ENCODE data around the gene DENND4A. TPM values are rescaled to one million over a fixed set of nuclear protein-coding genes. Genes with fewer than 3 reads are reported as not detected.

DENND4A gene
- total RNA-seq, 1 experiment from 2014 or later: 13.2 TPM

GRCh38 chr15:65680544-65680943 is 111.5 kb downstream of the DENND4A start:
- Histone ChIP-seq H3K27ac (ENCODE audit: low read depth, low read length, poor library complexity, severe bottlenecking) (no peak overlapping the region), H3K4me3 (ENCODE audit: low read depth, low read length, poor library complexity, severe bottlenecking) (no peak overlapping the region), H3K9me3 (ENCODE audit: low read depth, low read length, poor library complexity, severe bottlenecking) (no peaks in the 10 kb centered on the region), H3K4me1 (ENCODE audit: insufficient read depth, low read length, poor library complexity, severe bottlenecking) (no peaks in the 10 kb centered on the region), H3K36me3 (ENCODE audit: insufficient read depth, low read length, poor library complexity, severe bottlenecking) (no peaks in the 10 kb centered on the region), H3K27me3 (replicated peaks; ENCODE audit: insufficient read depth, low read depth, low read length, poor library complexity) (no peaks in the 10 kb centered on the region)
- CTCF ChIA-PET: no interaction called here
- no TSS peak for BruUV-seq (replicated peaks)
- POLR2A ChIA-PET (ENCODE audit: low non-redundant PET): no interaction called here
- no peak for DNase-seq (ENCODE audit: low spot score)
- no peak for TF ChIP-seq EZH2 (IDR thresholded peaks at IDR 0.05; ENCODE audit: borderline replicate concordance, low read depth, low read length, poor library complexity, severe bottlenecking)
- no peak for TF ChIP-seq CTCF (conservative IDR thresholded peaks at IDR 0.05; ENCODE audit: low read depth, low read length)
- intact Hi-C loops (cut with micrococcal nuclease; ENCODE audit: unreplicated experiment): no loop called here

- no peaks in the 10 kb centered on the region for H3K9me3 ChIP-seq (ENCODE audit: low read depth, low read length, poor library complexity, severe bottlenecking)
These were observed 116.0 kb downstream of the DENND4A start for GRCh38 chr15:65676123-65676522.

DNA sequence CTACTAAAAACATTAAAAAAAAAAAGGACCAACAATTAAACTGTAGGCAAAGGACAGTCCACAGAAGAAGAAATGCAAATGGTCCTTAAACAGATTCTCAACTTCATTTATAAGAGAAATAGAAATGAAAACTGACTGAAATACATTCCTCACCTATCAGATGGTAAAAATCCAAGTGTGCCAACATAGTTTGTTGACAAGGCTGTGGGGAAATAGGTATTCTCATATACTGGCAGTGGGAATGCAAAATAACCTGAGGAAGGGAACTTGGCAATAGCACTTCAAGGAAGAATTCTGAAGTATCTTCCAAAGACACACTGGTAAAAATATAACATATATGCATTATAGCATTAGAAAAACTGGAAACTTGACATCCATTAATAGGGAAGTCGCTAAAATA is 116.5 kb downstream of the DENND4A start:
- Histone ChIP-seq H3K27me3 (replicated peaks; ENCODE audit: insufficient read depth, low read depth, low read length, poor library complexity) (no peaks in the 10 kb centered on the region), H3K36me3 (ENCODE audit: insufficient read depth, low read length, poor library complexity, severe bottlenecking) (no peaks in the 10 kb centered on the region), H3K4me1 (ENCODE audit: insufficient read depth, low read length, poor library complexity, severe bottlenecking) (no peaks in the 10 kb centered on the region), H3K4me3 (ENCODE audit: low read depth, low read length, poor library complexity, severe bottlenecking) (no peak overlapping the region), H3K9me3 (ENCODE audit: low read depth, low read length, poor library complexity, severe bottlenecking) (no peaks in the 10 kb centered on the region), H3K27ac (ENCODE audit: low read depth, low read length, poor library complexity, severe bottlenecking) (no peak overlapping the region)
- CTCF ChIA-PET: no interaction called here
- TF ChIP-seq CTCF (conservative IDR thresholded peaks at IDR 0.05; ENCODE audit: low read depth, low read length): no peak
- TF ChIP-seq EZH2 (IDR thresholded peaks at IDR 0.05; ENCODE audit: borderline replicate concordance, low read depth, low read length, poor library complexity, severe bottlenecking): no peak
- intact Hi-C loops (cut with micrococcal nuclease; ENCODE audit: unreplicated experiment): no loop called here
- POLR2A ChIA-PET (ENCODE audit: low non-redundant PET): no interaction called here
- no peak for DNase-seq (ENCODE audit: low spot score)
- no TSS peak for BruUV-seq (replicated peaks)

More at GRCh38 chr15:65676123-65676522, 116.0 kb downstream of the DENND4A start:
- ChIA-PET CTCF (no interaction called here), POLR2A (ENCODE audit: low non-redundant PET) (no interaction called here)
- Histone ChIP-seq H3K27ac (ENCODE audit: low read depth, low read length, poor library complexity, severe bottlenecking) (no peak overlapping the region), H3K4me1 (ENCODE audit: insufficient read depth, low read length, poor library complexity, severe bottlenecking) (no peaks in the 10 kb centered on the region), H3K4me3 (ENCODE audit: low read depth, low read length, poor library complexity, severe bottlenecking) (no peak overlapping the region), H3K36me3 (ENCODE audit: insufficient read depth, low read length, poor library complexity, severe bottlenecking) (no peaks in the 10 kb centered on the region), H3K27me3 (replicated peaks; ENCODE audit: insufficient read depth, low read depth, low read length, poor library complexity) (no peaks in the 10 kb centered on the region)
- DNase-seq (ENCODE audit: low spot score): no peak
- intact Hi-C loops (cut with micrococcal nuclease; ENCODE audit: unreplicated experiment): no loop called here
- TF ChIP-seq CTCF (conservative IDR thresholded peaks at IDR 0.05; ENCODE audit: low read depth, low read length): no peak
- no peak for TF ChIP-seq EZH2 (IDR thresholded peaks at IDR 0.05; ENCODE audit: borderline replicate concordance, low read depth, low read length, poor library complexity, severe bottlenecking)
- BruUV-seq (replicated peaks): no TSS peak

Data from A673 (cell line).